Ovary (tissue), 10 donors: Measurements from ENCODE around the gene MSL3. TPM values are rescaled to one million over a fixed set of nuclear protein-coding genes. Genes with fewer than 3 reads are reported as not detected.

ENCODE experiments used
- DNase-seq, 5 donors: peaks; one replicate each; pipeline ENCODE4 v3.0.0-alpha.2; 2019 to 2020
- H3K27ac ChIP-seq, 2 donors: fragments of 200-600 bp; one replicate each; pipeline versions ENCODE4 v1.5.1 to v1.8.0; 2019 to 2022
- H3K27me3 ChIP-seq: fragments of 200-600 bp; one replicate; pipeline ENCODE4 v1.8.0; 2022
- H3K36me3 ChIP-seq: fragments of 200-600 bp; sonication (generic); one replicate; pipeline ENCODE4 v1.5.1; 2019
- H3K4me1 ChIP-seq: one replicate; pipeline ENCODE4 v1.8.1; 2013; ENCODE audit warnings: mild to moderate bottlenecking, moderate library complexity; ENCODE audit not compliant: insufficient read depth
- H3K4me3 ChIP-seq: fragments of 200-600 bp; sonication (generic); one replicate; pipeline ENCODE4 v1.5.1; 2017
- H3K9me3 ChIP-seq, 2 donors: fragments of 200-600 bp in 1 of 2; sonication (generic) in 1 of 2; one replicate each; pipeline versions ENCODE4 v1.5.1 to v1.8.1; 2013 to 2019; ENCODE audit warnings: mild to moderate bottlenecking in 1 of 2, moderate library complexity in 1 of 2
- CTCF ChIP-seq, 3 donors: fragments of 450-650 bp in 2 of 3; fragments of 200-600 bp in 1 of 3; IDR thresholded peaks; one replicate each; pipeline versions ENCODE4 v1.5.1 to v1.8.0; 2016 to 2022; ENCODE audit warnings: antibody characterized with exemption in 3 of 3, mild to moderate bottlenecking in 1 of 3
- EP300 ChIP-seq: sonication (generic); formaldehyde crosslinking; IDR thresholded peaks from one replicate; pipeline ENCODE4 v1.6.1; 2017; ENCODE audit warnings: antibody characterized with exemption
- POLR2A ChIP-seq: fragments of 450-650 bp; IDR thresholded peaks from one replicate; pipeline ENCODE4 v1.6.1; 2017; ENCODE audit warnings: antibody characterized with exemption, mild to moderate bottlenecking, moderate library complexity
- WGBS, 3 donors: extraction: QIAGEN DNeasy Blood & Tissue Kit in 1 of 3; methylation state at CpG; one replicate each; pipeline versions ENCODE4 v1.1.5 to v1.1.7; 2013 to 2017; 5-methylcytosine and 5-hydroxymethylcytosine counted together
- intact Hi-C, 4 donors: fragments of 100-400 bp; cut with DNase I; formaldehyde crosslinking; loops; one replicate each; pipeline versions ENCODE4 v1.11.0 to v1.15.1; 2022 to 2023
- long read RNA-seq, 3 donors: library from polyadenylated mRNA in 2 of 3; unstranded in 2 of 3; transcript quantifications; one replicate each; pipeline ENCODE4 v2.0.0 and lab custom pipeline, GENCODE V29; 2021 to 2026
- polyA plus RNA-seq, 2 donors: library from polyadenylated mRNA; stranded (reverse); fragments of 200-250 nt in 1 of 2; fragments of 350-450 nt in 1 of 2; fragmentation: Illumina TruSeq in 1 of 2; extraction: RNeasy Lipid Tissue Mini Kit (QIAGEN cat#74804) in 1 of 2; gene quantifications; one replicate each; pipeline ENCODE4 v1.2.3, GENCODE V29; 2013 to 2014
- total RNA-seq, 7 donors: library from RNA; depleted of rRNA in 2 of 7; stranded (reverse); fragments of >200 nt in 2 of 7; fragmentation: NEBNext Ultra II Directional in 3 of 7; extraction: Animal tissue kit (Norgen Biotek cat#: 25700) in 3 of 7; gene quantifications; one replicate each; pipeline versions ENCODE4 v1.1.0 to v1.2.4, GENCODE V29; 2016 to 2023
- donor health status: DM: no; HTN: no; CAD: no; lungs with moderate emphysema.
- donor health status: DM: no; HTN: no; CAD: no.
- donor health status: Bipolar disorder and iron deficiency.
- donor health status: DM: yes; HTN: yes; CAD: no.
- donor health status: DM: no; HTN: no; CAD: no.
- donor health status: DM: yes; HTN: yes; CAD: no.

Gene MSL3
- total RNA-seq (10 to 100 TPM; 13.4 to 19.3 (median 16.2) TPM), polyA plus RNA-seq (10 to 100 TPM; 12.3 to 33.5 TPM)
- long read RNA-seq, donor 1, transcript MSL3-201 (13 exons, 2,364 nt), result major isoform, 23 of 52 reads
- long read RNA-seq, donor 1, transcript MSL3-233 (12 exons, 2,507 nt), result minor isoform, 12 of 52 reads
- long read RNA-seq, donor 1, partial matches to known transcripts, result 6 of 52 reads
- long read RNA-seq, donor 1, other reads (novel, unspliced or antisense), result 3 of 52 reads
- long read RNA-seq, donor 2, full-length matches to known transcripts, result 21 of 44 reads
- long read RNA-seq, donor 2, partial matches to known transcripts, result 23 of 44 reads
- long read RNA-seq, donor 2, other reads (novel, unspliced or antisense), result 0 of 44 reads
- long read RNA-seq, donor 3, transcript MSL3-201 (13 exons, 2,364 nt), result minor isoform, 5 of 21 reads
- long read RNA-seq, donor 3, transcript MSL3-233 (12 exons, 2,507 nt), result major isoform, 8 of 21 reads
- long read RNA-seq, donor 3, partial matches to known transcripts, result 3 of 21 reads
- long read RNA-seq, donor 3, other reads (novel, unspliced or antisense), result 2 of 21 reads

GRCh38 chrX:11757719-11758399 is at the start of gene MSL3:
Gene MSL3 (plus strand): TSS chrX:11758237. CDS start chrX:11758264, 27 bp downstream.
- no peaks in the 10 kb centered on the region for H3K9me3 ChIP-seq
- peak; percentile 55 to 77 (median 70) for DNase-seq
- H3K4me3 ChIP-seq, result peak within 1 kb of the TSS; percentile 52
- H3K4me1 ChIP-seq, result no peaks in the 10 kb centered on the region
- H3K27me3 ChIP-seq, result no peaks in the 10 kb centered on the region
- intact Hi-C loops, result loop anchor here in 2 of 4 donors (5.0 kb wide), 1 partner anchor 226 kb away; no protein-coding TSS in a partner anchor
- no peaks in the 10 kb centered on the region for H3K36me3 ChIP-seq
- H3K27ac ChIP-seq, result peak within 1 kb of the TSS; percentile 68 to 83
- WGBS, 3 donors, result 40 to 54% (median 45%) methylated on average over 35 to 93 of the region's 93 CpGs
- no peak for TF ChIP-seq CTCF (IDR thresholded peaks at IDR 0.05)

- H3K27me3 ChIP-seq, result no peaks in the 10 kb centered on the region
- no peak overlapping the region for H3K4me3 ChIP-seq
- H3K36me3 ChIP-seq, result no peaks in the 10 kb centered on the region
- intact Hi-C loops, result loop anchor here in 1 of 4 donors (10.0 kb wide), 1 partner anchor 188 kb away; no protein-coding TSS in a partner anchor
- TF ChIP-seq CTCF (IDR thresholded peaks at IDR 0.05) (no peak), POLR2A (no peak), EP300 (no peak)
- 79 to 82% (median 82%) methylated on average over 5 of the region's 5 CpGs for WGBS, 3 donors
- H3K9me3 ChIP-seq, result no peaks in the 10 kb centered on the region
- H3K27ac ChIP-seq, result no peak overlapping the region
- H3K4me1 ChIP-seq, result no peaks in the 10 kb centered on the region
- no peak for DNase-seq
These were observed 35.7 kb upstream of the MSL3 start for GRCh38 chrX:11722304-11722703.

GRCh38 chrX:11724122-11725017 is 33.7 kb upstream of the MSL3 start:
- intact Hi-C loops, result loop anchor here in 2 of 4 donors (5.0 to 10.0 kb wide), 2 partner anchors 48 to 190 kb away; no protein-coding TSS in a partner anchor

More at GRCh38 chrX:11724122-11725017, 33.7 kb upstream of the MSL3 start:
- H3K27ac ChIP-seq, result no peak overlapping the region
- H3K9me3 ChIP-seq, result no peaks in the 10 kb centered on the region
- H3K36me3 ChIP-seq, result no peaks in the 10 kb centered on the region
- 40 to 44% (median 41%) methylated on average over 7 of the region's 7 CpGs for WGBS, 3 donors
- H3K27me3 ChIP-seq, result no peaks in the 10 kb centered on the region
- H3K4me3 ChIP-seq, result no peak overlapping the region
- TF ChIP-seq POLR2A, result no peak
- no peak for TF ChIP-seq EP300
- peak; percentile 48 to 76 (median 73) for TF ChIP-seq CTCF (IDR thresholded peaks at IDR 0.05)
- DNase-seq, result peak in 2 of 5 donors; percentile 32 to 47
- H3K4me1 ChIP-seq, result no peaks in the 10 kb centered on the region
